ENCODE measurements around the gene PTGIS. TPM values are rescaled to one million over a fixed set of nuclear protein-coding genes. Genes with fewer than 3 reads are reported as not detected.

The PTGIS gene
- total RNA-seq, 1 donor from 2014 or later: 42.1 TPM

DNA sequence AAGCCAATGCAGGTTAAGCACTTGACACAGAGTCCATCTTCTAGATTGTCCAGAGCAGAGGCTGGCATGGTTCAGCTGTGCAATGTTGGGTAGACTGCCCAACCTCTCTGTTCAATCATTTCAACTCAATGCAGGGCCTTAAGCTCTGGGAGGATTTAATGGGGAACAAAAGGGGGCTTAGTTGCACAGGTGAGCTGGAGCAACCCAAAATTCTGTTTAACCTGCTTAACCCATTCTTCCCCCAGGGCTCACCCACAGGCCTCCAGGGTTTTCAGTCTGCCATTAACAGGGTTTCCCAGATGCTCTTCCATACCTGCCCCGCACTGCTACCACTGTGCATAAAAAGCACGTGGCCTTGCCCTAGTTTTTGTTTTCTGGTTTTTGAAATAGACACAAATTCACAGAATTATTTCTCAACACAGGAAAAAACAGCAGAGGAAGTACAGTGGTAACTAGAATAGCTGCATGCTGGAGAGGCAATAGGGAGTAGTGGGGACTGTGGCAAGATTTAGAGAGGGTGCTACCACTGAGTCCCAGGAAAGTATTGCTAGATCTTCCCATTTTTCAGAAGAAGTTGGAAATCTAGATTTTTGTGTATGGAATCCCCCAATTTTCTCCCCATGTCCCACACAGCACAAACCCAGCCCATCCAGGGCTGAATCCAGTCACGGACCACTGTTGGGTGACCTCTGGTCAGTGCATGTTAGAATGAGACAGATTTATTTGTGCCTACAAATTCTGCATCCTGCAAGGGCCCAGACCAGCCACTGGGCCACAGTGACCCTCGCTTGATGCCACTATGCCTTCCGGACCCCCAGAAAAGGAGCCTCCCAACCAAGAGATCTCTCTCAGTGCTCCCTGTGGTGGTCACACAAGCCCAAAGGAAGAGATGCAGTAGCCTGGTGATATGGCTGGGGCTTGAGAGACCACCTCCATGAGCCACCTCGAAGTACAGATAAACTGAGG lies 4.6 kb downstream of the PTGIS start:
- peaks cover 9% of the 10 kb centered on the region for H3K27me3 ChIP-seq
- no peaks in the 10 kb centered on the region for H3K9me3 ChIP-seq
- no peaks in the 10 kb centered on the region for H3K36me3 ChIP-seq
- H3K4me1 ChIP-seq: peaks cover 6% of the 10 kb centered on the region
- H3K4me3 ChIP-seq: no peak overlapping the region
- intact Hi-C loops (cut with DNase I): no loop called here
- TF ChIP-seq, protein P1, sequence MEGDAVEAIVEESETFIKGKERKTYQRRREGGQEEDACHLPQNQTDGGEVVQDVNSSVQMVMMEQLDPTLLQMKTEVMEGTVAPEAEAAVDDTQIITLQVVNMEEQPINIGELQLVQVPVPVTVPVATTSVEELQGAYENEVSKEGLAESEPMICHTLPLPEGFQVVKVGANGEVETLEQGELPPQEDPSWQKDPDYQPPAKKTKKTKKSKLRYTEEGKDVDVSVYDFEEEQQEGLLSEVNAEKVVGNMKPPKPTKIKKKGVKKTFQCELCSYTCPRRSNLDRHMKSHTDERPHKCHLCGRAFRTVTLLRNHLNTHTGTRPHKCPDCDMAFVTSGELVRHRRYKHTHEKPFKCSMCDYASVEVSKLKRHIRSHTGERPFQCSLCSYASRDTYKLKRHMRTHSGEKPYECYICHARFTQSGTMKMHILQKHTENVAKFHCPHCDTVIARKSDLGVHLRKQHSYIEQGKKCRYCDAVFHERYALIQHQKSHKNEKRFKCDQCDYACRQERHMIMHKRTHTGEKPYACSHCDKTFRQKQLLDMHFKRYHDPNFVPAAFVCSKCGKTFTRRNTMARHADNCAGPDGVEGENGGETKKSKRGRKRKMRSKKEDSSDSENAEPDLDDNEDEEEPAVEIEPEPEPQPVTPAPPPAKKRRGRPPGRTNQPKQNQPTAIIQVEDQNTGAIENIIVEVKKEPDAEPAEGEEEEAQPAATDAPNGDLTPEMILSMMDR (IDR thresholded peaks at IDR 0.05): no peak
- DNase-seq: no peak
- H3K27ac ChIP-seq: peak overlapping the region; percentile 30
- ATAC-seq: no peak

DNA sequence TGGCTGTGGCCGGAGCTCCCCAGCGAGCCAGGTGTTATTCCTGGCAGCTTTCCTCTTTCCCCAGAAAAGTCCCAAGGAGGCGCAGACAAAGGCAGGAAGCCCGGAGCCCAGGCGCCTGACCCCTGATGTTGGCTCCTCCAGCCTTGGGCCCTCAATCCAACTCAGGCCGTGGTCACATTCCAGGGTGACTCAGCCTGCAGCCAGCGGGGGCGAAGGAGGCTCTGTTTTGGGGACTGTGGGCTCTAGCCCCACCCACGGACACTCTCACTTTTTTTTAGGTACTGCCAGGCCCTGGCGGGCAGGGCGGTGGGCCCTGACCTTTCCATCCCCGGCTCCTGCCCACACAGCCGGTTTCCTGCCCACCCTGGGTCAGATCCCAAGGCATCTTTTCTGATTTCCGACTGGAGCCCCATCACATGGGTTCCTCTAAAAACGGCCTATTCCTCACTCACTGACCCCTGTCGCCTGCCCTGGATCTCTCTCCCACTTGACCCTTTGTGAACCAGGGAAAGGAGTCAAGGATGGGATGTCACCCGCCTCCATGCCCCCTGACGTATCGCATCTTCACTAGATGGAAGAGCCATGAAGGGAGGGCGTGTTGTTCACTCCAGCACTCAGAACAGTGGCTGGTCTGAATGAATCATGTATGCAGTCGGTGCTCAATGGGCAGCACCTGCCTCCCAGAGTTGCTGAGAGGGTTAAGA lies 5.5 kb downstream of the PTGIS start:
- Histone ChIP-seq H3K9me3 (no peaks in the 10 kb centered on the region), H3K4me3 (no peak overlapping the region), H3K4me1 (peaks cover 6% of the 10 kb centered on the region), H3K36me3 (no peaks in the 10 kb centered on the region), H3K27ac (peak overlapping the region; percentile 30), H3K27me3 (peaks cover 3% of the 10 kb centered on the region)
- TF ChIP-seq, protein P1 (IDR thresholded peaks at IDR 0.05): no peak
- DNase-seq: no peak
- ATAC-seq: peak; percentile 70
- intact Hi-C loops (cut with DNase I): no loop called here

DNA sequence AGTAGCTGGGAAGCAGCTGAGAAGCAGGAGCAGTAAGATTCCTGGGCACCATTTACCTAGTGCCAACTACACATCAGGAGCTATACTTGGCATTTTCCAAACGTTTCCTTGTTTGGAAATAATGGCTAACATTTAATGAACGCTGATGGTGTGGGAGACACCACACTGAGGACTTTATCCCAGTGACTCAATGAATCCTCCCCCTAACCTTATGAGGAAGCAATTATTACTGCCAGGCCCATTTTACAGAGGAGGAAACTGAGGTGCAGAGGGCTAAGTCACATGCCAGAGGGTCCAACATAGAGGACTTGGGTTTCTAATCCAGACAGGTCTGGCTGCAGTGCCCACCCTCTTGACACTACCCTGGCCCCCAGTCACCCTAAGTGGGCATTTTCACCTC lies 6.1 kb downstream of the PTGIS start:
- H3K4me1 ChIP-seq: peaks cover 6% of the 10 kb centered on the region
- H3K4me3 ChIP-seq: no peak overlapping the region
- ATAC-seq (no peak), DNase-seq (no peak)
- no peaks in the 10 kb centered on the region for H3K27me3 ChIP-seq
- intact Hi-C loops (cut with DNase I): no loop called here
- no peaks in the 10 kb centered on the region for H3K9me3 ChIP-seq
- no peaks in the 10 kb centered on the region for H3K36me3 ChIP-seq
- TF ChIP-seq, protein P1 (IDR thresholded peaks at IDR 0.05): no peak
- H3K27ac ChIP-seq: no peak overlapping the region

DNA sequence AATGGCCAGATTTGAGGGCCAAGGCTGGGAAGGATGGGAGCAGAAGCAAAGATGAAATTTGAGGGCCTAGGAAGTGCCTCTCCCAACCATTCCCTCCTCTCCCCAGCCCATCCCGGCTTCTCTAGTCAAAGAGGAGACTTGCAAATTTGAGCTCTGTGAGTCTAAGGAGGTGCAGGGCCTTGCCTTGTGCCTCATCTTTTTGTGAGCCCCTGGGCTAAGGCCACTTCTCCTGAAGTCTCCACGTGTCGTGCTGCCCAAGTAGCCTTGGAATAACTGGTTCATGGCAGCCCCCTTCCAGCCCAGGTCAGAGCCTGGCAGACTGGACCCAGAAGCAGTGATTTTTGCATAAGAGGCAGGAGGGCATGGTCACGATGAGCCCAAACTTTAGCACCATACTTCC lies 6.7 kb downstream of the PTGIS start:
- Histone ChIP-seq H3K4me3 (no peak overlapping the region), H3K4me1 (peaks cover 6% of the 10 kb centered on the region), H3K9me3 (no peaks in the 10 kb centered on the region), H3K27ac (no peak overlapping the region), H3K27me3 (no peaks in the 10 kb centered on the region), H3K36me3 (no peaks in the 10 kb centered on the region)
- DNase-seq (no peak), ATAC-seq (no peak)
- TF ChIP-seq, protein P1 (IDR thresholded peaks at IDR 0.05): no peak
- intact Hi-C loops (cut with DNase I): no loop called here

DNA sequence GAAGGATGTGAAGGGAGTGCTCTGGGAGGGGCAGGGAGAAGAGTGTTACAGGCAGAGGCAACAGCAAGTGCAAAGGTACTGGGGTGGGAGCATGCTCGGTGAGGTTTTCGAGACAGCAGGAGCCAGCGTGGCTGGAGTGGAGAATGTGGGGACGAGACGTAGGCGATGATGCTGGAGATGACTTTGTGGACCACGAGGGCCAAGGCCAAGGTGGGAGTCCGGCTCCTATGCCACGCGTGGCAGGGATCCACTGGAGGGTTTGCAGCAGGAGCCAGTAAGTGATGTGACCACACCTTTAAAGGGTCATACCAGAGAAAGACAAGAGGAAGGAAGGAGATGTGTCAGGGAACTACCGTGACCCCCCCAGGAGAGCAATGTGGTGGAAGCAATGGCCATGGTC lies 7.3 kb downstream of the PTGIS start:
- Histone ChIP-seq H3K27ac (no peak overlapping the region), H3K36me3 (no peaks in the 10 kb centered on the region), H3K4me3 (no peak overlapping the region), H3K9me3 (no peaks in the 10 kb centered on the region), H3K27me3 (no peaks in the 10 kb centered on the region), H3K4me1 (peaks cover 6% of the 10 kb centered on the region)
- TF ChIP-seq, protein P1 (IDR thresholded peaks at IDR 0.05): no peak
- ATAC-seq (no peak), DNase-seq (no peak)
- intact Hi-C loops (cut with DNase I): no loop called here

Data from upper lobe of right lung (tissue), 1 donor.